Smooth muscle cell (in vitro differentiated cells): ENCODE measurements around the gene ZNF618. TPM values are rescaled to one million over a fixed set of nuclear protein-coding genes. Genes with fewer than 3 reads are reported as not detected.

Experiments used
- DNase-seq: peaks from one replicate; lab custom pipeline; 2025; ENCODE audit not compliant: unreplicated experiment; lab: John Stamatoyannopoulos, UW
- H2AFZ ChIP-seq: fragments of 200-600 bp; sonication (generic); 2 replicates; pipeline ENCODE4 v1.6.0; 2016; ENCODE audit warnings: antibody characterized with exemption, low read depth, mild to moderate bottlenecking
- H3F3A ChIP-seq: fragments of 200-600 bp; sonication (generic); 2 replicates; pipeline ENCODE4 v1.6.0; 2017; ENCODE audit warnings: antibody characterized with exemption, low read depth
- H3K27ac ChIP-seq: fragments of 200-600 bp; sonication (generic); 2 replicates; pipeline ENCODE4 v1.5.1; 2016; ENCODE audit warnings: low read depth, mild to moderate bottlenecking
- H3K27me3 ChIP-seq: fragments of 200-600 bp; sonication (generic); 2 replicates; pipeline ENCODE4 v1.6.1; 2016; ENCODE audit warnings: low read depth, mild to moderate bottlenecking
- H3K36me3 ChIP-seq: fragments of 200-600 bp; sonication (generic); 2 replicates; pipeline ENCODE4 v1.5.1; 2016; ENCODE audit warnings: low read depth
- H3K4me1 ChIP-seq: fragments of 200-600 bp; sonication (generic); 2 replicates; pipeline ENCODE4 v1.5.1; 2016; ENCODE audit warnings: low read depth
- H3K4me2 ChIP-seq: fragments of 200-600 bp; sonication (generic); 2 replicates; pipeline ENCODE4 v1.6.0; 2016; ENCODE audit warnings: mild to moderate bottlenecking
- H3K4me3 ChIP-seq: fragments of 200-600 bp; sonication (generic); 2 replicates; pipeline ENCODE4 v1.5.1; 2016; ENCODE audit warnings: mild to moderate bottlenecking
- H3K79me2 ChIP-seq: fragments of 200-600 bp; sonication (generic); 2 replicates; pipeline ENCODE4 v1.6.0; 2016; ENCODE audit warnings: low read depth, mild to moderate bottlenecking
- H3K9ac ChIP-seq: fragments of 200-600 bp; sonication (generic); 2 replicates; pipeline ENCODE4 v1.6.0; 2016; ENCODE audit warnings: low read depth
- H3K9me3 ChIP-seq: fragments of 200-600 bp; sonication (generic); replicated peaks from 2 replicates; pipeline ENCODE4 v1.5.1; 2016; ENCODE audit warnings: low read depth
- H4K20me1 ChIP-seq: fragments of 200-600 bp; sonication (generic); 2 replicates; pipeline ENCODE4 v1.6.0; 2016; ENCODE audit warnings: low read depth
- CTCF ChIP-seq: fragments of 200-600 bp; sonication (generic); IDR thresholded peaks from 2 replicates; pipeline ENCODE4 v1.5.1; 2017; ENCODE audit warnings: borderline replicate concordance, mild to moderate bottlenecking, antibody characterized with exemption; ENCODE audit not compliant: insufficient read depth, poor library complexity, severe bottlenecking
- WGBS: methylation state at CpG from one replicate; pipeline ENCODE4 v1.1.7; 2016; ENCODE audit warnings: low lambda C conversion rate; 5-methylcytosine and 5-hydroxymethylcytosine counted together
- polyA plus RNA-seq: library from polyadenylated mRNA; unstranded; fragments of >200 nt; fragmentation: Nextera tagmentation; extraction: Ambion mirVana; gene quantifications from 2 replicates; pipeline ENCODE4 v1.2.1, GENCODE V29; 2016
- total RNA-seq: library from RNA; depleted of rRNA; stranded (reverse); fragments of >200 nt; gene quantifications from 2 replicates; pipeline ENCODE4 v1.2.3, GENCODE V29; 2014

Gene ZNF618
- total and polyA plus RNA-seq, 2 experiments from 2014 or later = 9.9 to 19.5 TPM

DNA sequence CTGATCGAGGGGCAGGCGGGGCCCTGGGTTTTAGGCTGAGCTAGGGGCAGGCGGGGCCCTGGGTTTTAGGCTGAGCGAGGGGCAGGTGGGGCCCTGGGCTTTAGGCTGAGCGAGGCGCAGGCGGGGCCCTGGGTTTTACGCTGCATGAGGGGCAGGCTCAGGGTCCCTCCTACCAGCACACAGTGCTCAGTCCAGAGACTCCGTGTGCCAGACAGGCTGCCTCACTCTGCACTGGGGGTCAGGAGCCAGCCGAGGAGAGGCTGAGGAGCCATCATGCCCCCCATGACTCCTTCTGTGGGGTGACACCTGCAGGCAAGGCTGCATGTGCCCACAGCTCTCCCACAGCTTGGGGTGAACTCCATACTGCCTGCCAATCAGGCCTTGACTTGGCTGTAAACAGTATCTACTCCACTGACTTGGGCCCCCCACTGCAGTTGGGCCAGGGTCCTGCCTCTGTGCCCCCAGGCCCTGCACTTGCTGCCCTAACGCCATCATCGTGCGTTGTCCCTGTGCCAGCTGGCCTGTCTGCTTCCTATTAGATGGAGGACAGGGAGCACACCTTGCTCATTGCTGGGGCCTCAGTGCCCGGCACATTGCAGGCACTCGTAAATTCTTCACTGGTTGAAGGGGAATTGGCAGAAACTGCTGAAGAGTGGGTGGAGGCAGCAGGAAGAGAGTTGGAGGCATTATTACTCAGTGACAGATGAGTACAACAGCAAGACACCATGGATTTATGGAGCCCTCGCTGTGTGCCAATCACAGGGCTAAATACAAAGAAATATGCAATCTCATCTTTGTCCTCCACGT is 123.3 kb downstream of the ZNF618 start:
- WGBS = 91% methylated on average over 17 of the region's 17 CpGs
- Histone ChIP-seq H3K27ac (no peak overlapping the region), H3F3A (peaks cover 6% of the 10 kb centered on the region), H2AFZ (no peak overlapping the region), H3K4me1 (peaks cover 4% of the 10 kb centered on the region), H3K79me2 (no peaks in the 10 kb centered on the region), H4K20me1 (peaks cover 33% of the 10 kb centered on the region), H3K27me3 (no peaks in the 10 kb centered on the region), H3K36me3 (no peaks in the 10 kb centered on the region), H3K4me2 (no peak overlapping the region), H3K4me3 (no peak overlapping the region), H3K9ac (no peak overlapping the region), H3K9me3 (no peaks in the 10 kb centered on the region)
- TF ChIP-seq CTCF = no peak
- DNase-seq = no peak

DNA sequence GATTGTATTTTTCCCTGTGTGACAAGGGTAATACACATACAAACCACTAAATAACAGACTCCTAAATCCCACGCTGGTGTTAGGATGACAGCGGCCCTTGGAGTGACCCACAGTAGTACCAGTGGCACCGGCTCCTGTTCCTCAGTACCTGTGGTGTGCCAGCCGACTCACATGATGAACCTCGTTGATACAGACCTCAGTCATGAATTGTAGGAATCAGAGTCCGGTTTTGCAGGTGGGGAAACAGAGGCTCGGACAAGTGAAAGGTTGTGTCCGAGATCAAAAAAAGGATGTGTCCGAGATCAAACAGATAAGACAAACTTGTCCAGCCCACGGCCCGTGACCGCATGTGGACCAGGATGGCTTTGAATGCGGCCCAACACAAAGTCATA is 124.0 kb downstream of the ZNF618 start:
- WGBS = 97% methylated on average over 13 of the region's 13 CpGs
- no peak overlapping the region for H3K27ac ChIP-seq
- H3K4me2 ChIP-seq = no peak overlapping the region
- no peaks in the 10 kb centered on the region for H3K27me3 ChIP-seq
- H3K4me1 ChIP-seq = peaks cover 4% of the 10 kb centered on the region
- no peak overlapping the region for H3K9ac ChIP-seq
- no peak for DNase-seq
- no peaks in the 10 kb centered on the region for H3K36me3 ChIP-seq
- no peak for TF ChIP-seq CTCF
- H3K79me2 ChIP-seq = no peaks in the 10 kb centered on the region
- peaks cover 6% of the 10 kb centered on the region for H3F3A ChIP-seq
- no peak overlapping the region for H3K4me3 ChIP-seq
- peaks cover 27% of the 10 kb centered on the region for H4K20me1 ChIP-seq
- H3K9me3 ChIP-seq = no peaks in the 10 kb centered on the region
- H2AFZ ChIP-seq = no peak overlapping the region

- Histone ChIP-seq H3K36me3 (no peaks in the 10 kb centered on the region), H3K4me1 (peaks cover 4% of the 10 kb centered on the region), H3K9ac (no peak overlapping the region), H3K79me2 (no peaks in the 10 kb centered on the region), H4K20me1 (peaks cover 19% of the 10 kb centered on the region), H3K4me3 (no peak overlapping the region), H3F3A (peaks cover 6% of the 10 kb centered on the region), H2AFZ (no peak overlapping the region), H3K4me2 (no peak overlapping the region), H3K9me3 (no peaks in the 10 kb centered on the region), H3K27me3 (no peaks in the 10 kb centered on the region), H3K27ac (no peak overlapping the region)
- WGBS = 87% methylated on average over 8 of the region's 8 CpGs
- DNase-seq = no peak
- no peak for TF ChIP-seq CTCF
These were observed 124.7 kb downstream of the ZNF618 start for GRCh38 chr9:114000671-114001409.
